Activated naive CD8-positive, alpha-beta T cell treated with anti-CD3 and anti-CD28 coated beads, Interleukin-2, amount 50 U/mL, for 16 hours (primary cell): ENCODE measurements around the gene CNNM1.

Experiments
- DNase-seq: peaks from one replicate; pipeline ENCODE4 v3.0.0-alpha.2; 2020; ENCODE audit warnings: low read depth, low spot score

CNNM1 gene

DNA sequence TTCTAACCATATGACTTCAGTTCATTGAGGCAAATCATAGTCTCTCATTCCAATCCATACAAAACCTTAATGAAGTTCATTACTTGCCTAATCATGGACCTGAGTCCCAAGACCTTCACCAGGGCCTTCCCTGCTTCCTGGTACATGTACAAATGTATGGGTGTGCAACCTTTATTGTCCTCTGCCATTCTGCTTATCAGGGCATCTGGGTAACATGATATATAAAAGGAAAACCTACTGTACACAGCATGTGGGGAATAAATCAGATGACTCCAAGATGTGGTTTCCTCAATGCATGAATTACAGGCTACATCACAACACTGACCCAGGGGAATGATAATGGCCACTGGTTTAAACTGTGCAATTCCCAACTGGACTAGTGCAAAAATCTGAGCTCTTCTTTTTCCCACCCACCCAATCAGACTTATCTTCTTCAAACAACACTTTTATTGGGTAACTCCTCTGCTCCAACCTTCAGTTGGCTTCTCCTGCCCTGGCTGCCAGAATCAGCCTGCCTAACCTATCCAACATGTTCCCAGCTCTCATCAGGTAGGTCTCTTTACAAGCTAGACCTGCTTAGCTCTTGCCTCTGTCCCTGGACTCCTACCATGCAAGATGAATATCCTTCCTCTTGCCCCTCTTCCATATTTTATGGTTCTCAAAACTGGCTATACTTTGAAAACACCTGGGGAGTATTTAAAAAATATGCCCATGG, 89.9 kb downstream of the CNNM1 start:
- DNase-seq: no peak

DNA sequence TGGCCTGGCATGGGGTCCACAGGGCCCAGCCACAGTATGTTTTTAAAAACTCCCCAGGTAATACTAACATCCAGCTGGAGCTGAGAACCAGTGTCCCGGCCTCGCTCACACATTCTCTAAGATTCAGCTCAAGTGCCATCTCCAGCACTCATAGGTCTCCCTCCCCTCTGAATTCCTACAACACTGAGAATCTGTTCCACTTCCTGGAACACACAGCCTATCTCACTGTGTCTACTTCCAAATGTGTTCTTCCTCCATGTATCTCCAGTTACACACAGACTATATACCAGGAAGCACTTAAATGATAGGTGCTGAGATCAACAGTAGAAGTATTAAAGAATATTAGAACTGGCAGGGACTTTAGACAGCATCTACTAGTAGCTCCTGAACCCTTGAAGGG, 90.5 kb downstream of the CNNM1 start:
- no peak for DNase-seq

DNA sequence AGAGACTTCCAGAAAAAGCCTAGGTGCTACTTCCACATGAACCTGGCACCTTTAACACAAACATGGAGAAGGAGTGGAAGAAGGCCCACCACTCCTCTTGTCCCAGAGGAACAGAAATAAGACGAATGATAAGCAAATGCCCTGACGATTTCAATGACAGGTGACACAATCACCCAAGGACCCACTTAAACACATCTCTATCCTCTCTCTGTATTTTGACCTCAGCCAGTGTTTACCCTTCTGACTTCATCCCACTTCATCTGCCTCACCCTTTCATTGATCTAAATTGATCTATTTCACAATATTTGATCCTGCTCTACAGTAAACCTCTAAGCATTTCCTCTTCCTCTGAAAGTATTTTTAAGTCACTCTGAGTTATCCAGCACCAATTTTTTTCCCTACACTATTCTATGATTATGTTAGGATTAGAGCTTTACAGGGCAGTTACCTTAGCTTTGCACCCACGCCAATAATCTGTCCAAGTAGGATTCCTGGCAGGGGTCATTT, 92.1 kb downstream of the CNNM1 start:
- DNase-seq: no peak

DNA sequence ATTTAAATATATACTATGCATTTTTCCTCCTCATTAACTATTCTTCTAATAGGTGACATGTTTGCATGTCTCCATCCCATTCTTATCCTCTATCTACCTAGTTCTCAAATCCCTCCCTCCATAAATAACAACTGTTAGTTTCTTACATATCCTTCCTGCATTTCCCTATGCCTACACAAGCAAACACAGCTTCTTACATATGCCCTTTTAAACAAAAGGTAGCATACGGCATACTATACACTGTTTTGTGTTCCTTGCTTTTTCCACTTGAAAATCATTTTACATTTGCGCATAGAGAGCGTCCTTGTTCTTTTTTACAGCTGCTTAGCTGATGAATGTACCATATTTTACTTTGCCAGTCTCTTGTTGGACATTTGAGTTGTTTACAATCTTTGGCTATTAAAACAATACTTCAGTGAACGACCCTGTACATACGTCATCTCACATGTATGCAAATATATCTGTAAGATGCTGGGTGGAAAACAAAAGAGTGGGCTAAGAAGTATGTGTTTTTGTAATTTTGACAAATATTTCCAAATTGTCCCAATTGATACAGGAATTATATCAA, 93.5 kb downstream of the CNNM1 start:
- no peak for DNase-seq

DNA sequence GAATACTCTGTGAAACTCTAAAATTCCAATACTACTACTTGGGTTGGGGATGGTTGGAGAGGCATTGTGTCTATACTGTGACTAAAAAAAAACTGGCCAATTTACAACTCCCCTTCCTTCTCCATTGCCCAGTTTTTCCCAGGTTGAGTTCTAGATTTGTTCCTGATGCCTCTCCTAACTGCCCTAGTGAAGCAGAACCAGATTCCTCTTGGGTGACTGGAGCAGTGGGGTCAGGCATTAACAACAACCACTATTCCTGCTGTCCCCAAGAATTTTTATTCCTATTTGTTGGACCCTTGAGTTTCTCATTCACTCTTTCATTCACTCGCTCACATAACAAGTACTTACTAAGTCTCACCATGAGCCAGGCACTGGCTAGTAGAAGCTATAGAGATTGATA, 95.5 kb downstream of the CNNM1 start:
- no peak for DNase-seq

DNA sequence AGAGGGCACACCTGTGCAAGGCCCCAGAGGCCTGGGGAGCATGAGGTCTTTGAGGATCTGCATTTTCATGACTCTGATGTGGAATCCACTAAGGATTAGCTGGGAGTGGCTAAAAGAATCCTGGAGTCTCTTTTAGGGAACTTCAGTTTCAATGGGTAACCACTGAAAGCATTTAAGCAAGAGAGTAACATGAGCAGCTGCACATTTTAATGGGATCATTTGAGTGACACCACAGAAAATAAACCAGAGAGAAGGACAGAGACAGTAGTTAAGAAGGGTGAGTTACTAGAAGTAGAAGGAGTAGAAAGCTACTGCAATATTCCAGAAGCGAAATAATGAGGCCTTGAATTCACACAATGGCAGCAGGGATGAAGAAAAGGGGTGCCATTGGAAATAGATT, 96.0 kb downstream of the CNNM1 start:
- no peak for DNase-seq

DNA sequence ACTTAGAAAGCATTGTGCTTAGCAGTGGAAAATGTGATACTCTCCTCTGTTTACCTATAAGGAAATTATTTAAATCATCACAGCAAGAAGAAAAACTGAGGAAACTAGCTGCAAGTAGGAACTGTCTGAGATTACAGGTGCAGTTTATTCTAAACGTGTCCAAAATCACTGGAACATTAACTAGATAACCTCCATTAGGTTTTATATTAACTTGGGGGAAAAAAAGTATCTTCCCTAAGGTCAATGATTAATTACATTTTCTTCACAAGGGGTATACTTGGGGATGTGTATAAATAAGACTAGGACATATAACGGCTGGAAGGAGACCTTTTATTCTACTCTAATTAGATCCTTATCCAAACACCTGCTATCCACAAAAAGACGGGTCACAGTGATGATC, 97.5 kb downstream of the CNNM1 start:
- DNase-seq: no peak

DNA sequence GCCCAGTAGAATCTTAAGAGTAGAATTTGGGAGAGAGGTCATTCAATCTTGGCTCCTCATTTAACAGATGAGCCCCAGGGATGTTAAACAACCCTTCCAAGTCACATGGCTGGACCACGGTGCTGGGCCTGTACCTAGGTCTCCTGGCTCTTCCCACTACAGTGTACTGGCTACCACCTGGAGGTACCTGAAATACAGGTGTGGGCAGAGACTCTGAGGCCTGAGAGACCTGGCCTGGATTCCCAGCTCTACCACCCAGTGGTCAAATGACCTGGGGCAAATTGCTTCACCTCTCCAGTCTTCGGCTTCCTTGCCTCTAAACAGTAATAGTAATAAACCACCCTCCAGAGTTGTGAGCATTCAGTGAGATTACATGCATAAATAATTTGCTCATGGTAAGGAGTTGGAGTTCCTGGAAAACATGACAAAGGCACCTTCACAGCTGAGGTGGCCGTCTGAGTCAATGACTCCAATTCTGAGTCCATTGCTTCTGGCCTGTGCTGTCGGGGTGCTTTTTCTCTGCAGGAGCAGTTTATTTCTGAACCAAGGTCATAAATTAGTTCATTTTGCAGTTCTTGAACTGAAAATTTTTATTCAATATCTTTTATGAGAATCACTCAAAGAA, 98.5 kb downstream of the CNNM1 start:
- DNase-seq: no peak

DNA sequence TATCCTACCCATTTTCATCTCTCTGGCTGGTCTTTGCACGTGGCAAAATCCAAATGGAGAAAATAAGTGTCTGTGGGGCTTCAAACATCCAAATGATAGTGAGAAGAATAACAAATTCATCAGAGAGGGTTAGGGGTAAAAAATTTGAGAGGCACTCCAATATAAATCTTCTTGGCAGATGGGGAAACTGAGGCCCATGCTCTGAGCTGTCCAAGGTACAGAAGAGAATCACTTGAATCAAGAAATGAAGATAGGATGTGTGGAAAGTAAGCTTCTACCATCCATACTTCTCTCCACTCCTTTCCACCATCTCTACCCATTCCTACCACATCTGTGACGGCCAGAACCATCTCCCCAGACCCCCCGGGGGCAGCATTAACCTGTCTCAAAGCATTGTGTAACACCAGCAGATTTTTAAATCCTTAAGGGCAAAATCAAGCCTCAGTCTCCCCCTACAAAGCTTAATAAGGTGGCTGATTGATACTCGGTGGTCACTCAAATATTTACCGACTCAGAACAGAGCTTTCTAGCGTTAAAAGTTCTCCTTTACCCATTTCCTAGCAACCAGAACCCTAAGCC, 100.5 kb downstream of the CNNM1 start:
- DNase-seq: no peak

DNA sequence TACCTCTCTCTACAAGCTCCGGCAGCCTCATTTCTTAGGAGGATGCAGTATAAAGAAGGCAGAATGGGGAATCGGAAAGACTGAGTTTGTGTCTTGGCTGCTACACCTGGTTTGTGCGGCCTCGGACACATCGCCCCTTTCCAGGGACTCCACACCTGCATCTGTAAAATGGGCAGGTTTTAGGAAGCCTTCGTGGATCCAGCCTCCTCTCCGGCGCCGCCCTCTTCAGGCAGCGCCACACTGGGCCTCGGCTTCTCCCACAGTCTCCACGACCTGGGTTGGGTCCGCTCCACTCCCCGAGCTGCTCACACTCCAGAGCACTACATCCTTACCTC, 100.9 kb downstream of the CNNM1 start:
- no peak for DNase-seq

DNA sequence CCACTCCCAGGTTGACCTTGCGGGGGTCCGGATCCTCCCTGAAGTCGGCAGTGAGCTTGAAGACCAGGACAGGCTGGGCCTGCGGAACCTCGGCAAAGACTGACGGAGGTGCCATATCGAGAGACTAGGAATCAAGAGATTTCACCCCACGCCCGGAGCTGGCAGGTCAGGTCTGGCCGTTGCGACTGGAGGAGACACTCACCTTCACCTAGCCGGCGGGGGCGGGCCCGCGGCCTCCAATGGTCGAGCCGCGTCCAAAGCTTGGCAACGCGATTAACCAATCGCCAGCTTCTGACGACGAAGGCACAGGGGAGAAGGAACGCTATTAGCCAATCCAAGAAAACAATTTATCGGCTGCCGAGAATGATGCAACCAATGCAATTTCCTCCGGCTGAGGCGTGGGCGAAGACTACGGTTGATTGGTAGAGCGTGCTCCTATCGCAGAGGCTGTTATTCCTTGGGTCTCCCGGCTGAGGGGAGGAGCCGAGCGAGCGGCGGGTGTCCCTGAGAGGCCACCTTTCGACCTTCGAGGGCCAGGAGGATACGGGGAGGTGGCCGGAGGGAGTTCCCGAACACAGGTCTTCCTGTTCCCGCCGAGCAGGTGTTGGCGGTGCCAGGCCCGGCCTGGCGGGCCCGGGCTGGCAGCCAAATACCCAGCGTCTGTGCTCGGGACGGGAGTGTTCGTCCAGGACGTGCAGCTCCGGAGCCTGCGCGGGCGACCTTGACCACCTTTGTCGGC, 101.5 kb downstream of the CNNM1 start, which contains the start of gene GOT1:
TSS of gene GOT1 (minus strand) at position 174 of the 739 bp plus-strand sequence. CDS start at position 115, 59 bp downstream.
- DNase-seq: peak; percentile 89

DNA sequence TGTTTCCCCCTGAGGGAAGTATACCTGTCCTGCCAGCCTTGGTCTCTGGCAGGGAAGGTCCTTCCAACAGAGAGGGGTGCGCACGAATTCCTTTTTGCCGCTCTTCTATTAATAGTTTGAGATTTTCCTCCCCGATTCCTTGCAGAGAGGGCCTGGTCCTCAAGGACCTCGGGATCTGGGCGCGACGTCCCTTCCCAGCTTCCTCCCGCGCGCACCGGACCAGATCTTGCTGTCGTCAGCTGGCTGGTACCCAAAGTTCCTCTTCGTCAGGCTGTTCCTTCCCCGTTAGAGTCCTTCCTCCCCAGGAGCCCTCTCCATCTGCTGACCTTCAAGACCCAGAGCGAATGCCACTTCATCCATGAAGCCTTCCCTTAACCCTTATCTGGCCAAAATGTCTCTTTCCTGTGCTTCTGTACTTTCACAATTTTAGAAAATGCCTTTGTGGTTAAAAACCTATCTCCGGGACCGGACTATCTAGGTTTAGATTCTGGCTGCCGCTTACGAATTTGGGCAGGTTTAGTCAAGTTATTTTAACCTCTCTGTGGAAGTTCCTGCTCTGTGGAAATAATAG, 102.1 kb downstream of the CNNM1 start:
- DNase-seq: no peak

DNA sequence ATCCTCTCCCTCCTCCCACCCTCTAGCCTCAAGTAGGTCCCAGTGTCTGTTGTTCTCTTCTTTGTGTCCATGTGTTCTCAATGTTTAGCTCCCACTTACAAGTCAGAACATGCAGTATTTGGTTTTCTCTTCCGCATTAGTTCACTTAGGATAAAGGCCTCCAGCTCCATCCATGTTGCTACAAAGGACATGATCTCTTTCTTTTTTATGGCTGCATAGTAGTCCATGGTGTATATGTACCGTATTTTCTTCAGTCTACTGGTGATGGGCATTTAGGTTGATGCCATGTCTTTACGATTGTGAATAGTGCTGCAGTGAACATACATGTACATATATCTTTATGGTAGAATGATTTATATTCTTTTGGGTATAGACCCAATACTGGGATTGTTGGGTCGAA, 102.9 kb downstream of the CNNM1 start:
- DNase-seq: no peak

DNA sequence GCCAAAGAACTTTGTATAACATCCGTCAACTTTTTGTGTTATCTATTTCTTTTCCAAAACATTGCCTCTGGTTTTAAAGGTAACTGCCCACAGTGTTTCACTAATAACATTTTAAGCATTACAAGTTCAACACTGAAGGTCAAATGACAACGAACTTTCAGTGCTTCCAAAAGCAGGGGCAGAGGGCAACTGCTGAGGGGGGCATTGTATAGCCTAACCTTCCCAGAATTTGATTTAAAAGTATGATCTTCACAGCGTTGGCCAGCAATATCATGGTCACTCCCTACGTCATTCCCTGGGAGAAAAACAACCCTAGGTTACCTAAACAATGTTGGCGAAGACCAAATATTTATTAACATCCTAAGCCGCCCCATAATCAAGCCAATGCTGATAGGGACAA, 103.7 kb downstream of the CNNM1 start:
- no peak for DNase-seq

DNA sequence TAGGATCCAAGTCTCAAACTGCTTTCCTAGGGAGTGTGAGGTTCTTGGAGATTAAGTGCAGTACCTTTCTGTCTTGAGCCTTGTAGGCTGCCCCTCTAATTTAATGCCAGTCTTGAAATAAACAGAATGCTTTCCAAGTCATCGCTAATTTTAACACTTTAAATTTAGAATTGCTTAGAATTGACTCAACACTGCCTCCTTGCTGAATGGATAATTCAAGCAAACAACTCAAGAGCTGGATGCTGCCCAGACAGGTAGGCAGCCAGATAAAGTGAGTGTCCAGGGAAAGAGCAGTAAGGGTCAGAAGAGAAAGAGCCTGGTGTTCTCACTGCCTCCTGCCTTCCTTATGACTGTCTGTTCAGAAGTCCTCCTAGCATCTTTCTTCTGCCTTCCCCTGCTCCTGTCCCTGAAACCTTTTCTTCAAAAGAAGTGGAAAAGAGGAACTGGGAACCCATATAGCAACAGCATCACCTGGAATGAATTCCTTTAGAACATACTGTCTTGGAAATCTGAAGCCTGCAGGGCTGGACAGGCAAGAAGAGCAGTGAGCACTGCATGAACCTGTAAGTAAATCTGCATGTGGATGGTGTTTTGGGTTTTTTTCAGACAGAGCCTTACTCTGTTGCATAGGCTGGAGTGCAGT, 104.3 kb downstream of the CNNM1 start:
- no peak for DNase-seq

DNA sequence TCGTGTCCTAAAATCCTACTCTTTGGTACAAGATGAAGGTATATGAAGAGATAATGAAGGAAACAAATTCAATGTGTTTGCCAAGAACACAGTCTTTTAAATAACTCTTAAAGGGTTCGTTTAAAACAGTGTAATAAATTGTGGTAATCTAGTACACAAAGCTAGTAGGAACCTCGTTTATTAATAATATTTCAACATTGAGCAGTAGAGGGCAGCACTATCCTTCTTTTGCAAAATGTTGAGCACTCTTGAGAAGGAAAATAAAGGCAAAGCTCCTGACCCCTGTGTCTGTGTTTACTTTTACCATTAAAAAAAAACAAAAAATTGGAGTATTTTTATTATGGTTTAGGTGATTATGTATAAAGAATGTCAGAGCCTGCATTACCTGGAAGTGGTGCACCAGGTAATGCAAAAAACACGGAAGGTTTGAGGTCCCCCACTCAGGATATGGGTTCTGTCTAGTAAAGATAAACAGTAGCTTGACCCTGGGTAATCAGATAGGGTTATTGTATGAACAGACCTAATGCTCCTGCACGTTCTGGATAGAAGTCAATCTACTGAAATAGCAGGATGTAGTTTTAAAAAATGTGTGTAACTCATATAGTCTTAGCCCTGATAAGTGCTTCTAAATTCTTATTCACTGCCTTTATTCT, 107.0 kb downstream of the CNNM1 start:
- no peak for DNase-seq

DNA sequence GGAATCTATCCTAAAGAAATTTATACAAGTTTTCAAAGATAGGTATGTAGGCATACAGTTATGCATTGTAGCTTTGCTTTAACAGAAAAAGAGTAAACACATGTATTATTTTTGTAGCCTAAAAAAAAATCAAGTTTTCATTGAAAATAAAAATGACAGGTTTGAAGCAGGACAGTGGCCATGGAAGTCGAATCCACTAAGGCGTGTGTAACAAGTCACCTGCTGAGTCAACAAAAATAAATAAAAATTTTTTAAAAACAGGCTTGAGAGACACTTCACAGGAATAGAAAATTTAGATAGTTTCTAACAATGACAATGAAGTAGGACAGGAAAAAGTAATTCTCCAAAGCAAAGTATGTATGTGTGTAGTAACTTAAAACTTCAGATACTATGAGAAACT, 109.7 kb downstream of the CNNM1 start:
- DNase-seq: no peak

DNA sequence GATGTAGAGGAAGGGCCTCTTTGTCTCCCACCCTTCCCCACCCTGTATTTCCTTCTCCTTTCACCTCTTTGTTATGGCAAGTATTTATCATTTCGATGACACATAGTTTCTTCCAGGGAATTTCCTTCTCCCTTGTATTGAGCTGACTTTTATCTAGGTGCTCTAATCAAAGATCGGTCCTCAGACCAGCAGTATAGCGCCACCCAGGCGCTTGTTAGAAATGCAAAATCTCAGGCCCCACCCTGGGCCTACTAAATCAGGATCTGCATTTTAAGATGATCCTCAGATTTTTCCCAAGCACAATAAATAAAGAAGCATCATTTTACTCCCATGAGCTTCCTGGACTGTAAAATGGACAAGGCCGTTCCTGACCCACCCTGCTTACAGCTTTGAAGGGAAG, 113.2 kb downstream of the CNNM1 start:
- no peak for DNase-seq

DNA sequence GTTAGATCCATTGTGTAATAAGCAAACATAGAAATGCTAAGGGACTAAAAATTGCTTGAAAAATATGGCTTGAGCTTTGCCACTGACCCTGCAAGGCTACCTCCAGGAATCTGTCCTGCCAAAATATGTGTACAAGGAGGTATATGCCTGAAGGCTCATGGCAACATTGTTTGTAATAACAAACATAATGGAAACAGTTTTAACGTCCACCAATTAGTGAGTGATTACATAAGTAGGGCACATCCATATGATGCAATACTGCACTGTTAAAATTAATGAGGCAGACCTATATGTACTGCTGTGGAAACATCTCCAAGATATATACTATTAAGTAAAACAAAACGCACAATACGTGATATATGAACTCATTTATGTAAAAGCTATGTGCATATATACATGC, 114.3 kb downstream of the CNNM1 start:
- no peak for DNase-seq
